HG03196 (cell line): ENCODE measurements around the gene SF3B2.

Experiments
- ATAC-seq: cut with Tn5 transposase; IDR thresholded peaks from one replicate; pipeline ENCODE4 v1.9.1; 2021; ENCODE audit not compliant: unreplicated experiment

The SF3B2 gene

GRCh38 chr11:66047541-66048365, 4.4 kb upstream of the SF3B2 start:
- no peak for ATAC-seq

GRCh38 chr11:66048547-66049323, 3.4 kb upstream of the SF3B2 start, which contains the start of gene GAL3ST3:
GAL3ST3 (minus strand) TSS chr11:66049161; CDS start chr11:66045415, 3,746 bp downstream.
- ATAC-seq: no peak

- no peak for ATAC-seq
Observed at GRCh38 chr11:66050581-66051231, 1.5 kb upstream of the SF3B2 start.

- no peak for ATAC-seq
Observed at GRCh38 chr11:66051371-66051765, 796 bp upstream of the SF3B2 start.

GRCh38 chr11:66052664-66052982, 459 bp downstream of the SF3B2 start:
- ATAC-seq: no peak

- ATAC-seq: no peak
Observed at GRCh38 chr11:66055021-66055420, 2.9 kb downstream of the SF3B2 start.

GRCh38 chr11:66056501-66056900, 4.3 kb downstream of the SF3B2 start:
- ATAC-seq: no peak

- ATAC-seq: no peak
Observed at GRCh38 chr11:66059966-66060680, 8.0 kb downstream of the SF3B2 start.

- ATAC-seq: no peak
Observed at GRCh38 chr11:66061268-66061667, 9.1 kb downstream of the SF3B2 start.

GRCh38 chr11:66062408-66062807, 10.2 kb downstream of the SF3B2 start:
- ATAC-seq: no peak

- ATAC-seq: no peak
Observed at GRCh38 chr11:66063900-66064299, 11.7 kb downstream of the SF3B2 start.

GRCh38 chr11:66064571-66064970, 12.4 kb downstream of the SF3B2 start:
- no peak for ATAC-seq

GRCh38 chr11:66066751-66067150, 14.6 kb downstream of the SF3B2 start:
- ATAC-seq: no peak

GRCh38 chr11:66067640-66068039, 15.5 kb downstream of the SF3B2 start:
- ATAC-seq: no peak

GRCh38 chr11:66068154-66068821, 16.1 kb downstream of the SF3B2 start:
- ATAC-seq: no peak

GRCh38 chr11:66068923-66069714, 17.0 kb downstream of the SF3B2 start:
- peak; percentile 10 for ATAC-seq

GRCh38 chr11:66069715-66070603, 17.8 kb downstream of the SF3B2 start, which contains the start of gene PACS1:
PACS1 (plus strand) TSS chr11:66070272; CDS start chr11:66070487, 215 bp downstream.
- peak; percentile 38 for ATAC-seq

- peak; percentile 8 for ATAC-seq
Observed at GRCh38 chr11:66070604-66071380, 18.6 kb downstream of the SF3B2 start.
